Thyroid gland (tissue), 4 donors: Measurements from ENCODE around the gene HMCN2.

Source experiments
- POLR2A ChIP-seq, 2 donors: fragments of 450-650 bp; IDR thresholded peaks; one replicate each; pipeline ENCODE4 v1.6.1; 2017; ENCODE audit warnings: antibody characterized with exemption in 2 of 2, mild to moderate bottlenecking in 2 of 2, moderate library complexity in 1 of 2
- TF ChIP-seq, protein P1 (sequence below), 6 experiments: fragments of 200-600 bp in 3 of 6; fragments of 450-650 bp in 3 of 6; sonication (generic) in 3 of 6; IDR thresholded peaks; one replicate each; pipeline ENCODE4 v1.5.1; 2016 to 2019; ENCODE audit warnings: antibody characterized with exemption in 6 of 6, mild to moderate bottlenecking in 2 of 6, inconsistent platforms in 1 of 6, moderate library complexity in 1 of 6

DNA sequence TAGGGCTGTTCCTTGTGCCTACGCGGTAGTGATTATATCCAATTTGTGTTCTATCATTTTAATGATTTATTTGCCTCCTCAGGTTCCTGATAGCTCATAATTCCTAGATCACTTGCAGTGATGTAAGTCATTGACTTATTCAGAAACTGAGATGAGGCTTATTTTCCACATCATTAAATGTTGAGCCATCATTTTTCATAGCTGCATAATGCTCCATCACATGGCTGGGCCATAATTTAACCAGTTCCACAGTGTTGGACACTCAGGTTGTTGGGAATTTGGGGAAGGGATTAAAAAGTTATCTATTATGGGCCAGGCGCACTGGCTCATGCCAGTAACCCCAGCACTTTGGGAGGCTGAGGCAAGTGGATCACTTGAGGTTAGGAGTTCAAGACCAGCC lies 35.8 kb upstream of the HMCN2 start:
- TF ChIP-seq, protein P1, sequence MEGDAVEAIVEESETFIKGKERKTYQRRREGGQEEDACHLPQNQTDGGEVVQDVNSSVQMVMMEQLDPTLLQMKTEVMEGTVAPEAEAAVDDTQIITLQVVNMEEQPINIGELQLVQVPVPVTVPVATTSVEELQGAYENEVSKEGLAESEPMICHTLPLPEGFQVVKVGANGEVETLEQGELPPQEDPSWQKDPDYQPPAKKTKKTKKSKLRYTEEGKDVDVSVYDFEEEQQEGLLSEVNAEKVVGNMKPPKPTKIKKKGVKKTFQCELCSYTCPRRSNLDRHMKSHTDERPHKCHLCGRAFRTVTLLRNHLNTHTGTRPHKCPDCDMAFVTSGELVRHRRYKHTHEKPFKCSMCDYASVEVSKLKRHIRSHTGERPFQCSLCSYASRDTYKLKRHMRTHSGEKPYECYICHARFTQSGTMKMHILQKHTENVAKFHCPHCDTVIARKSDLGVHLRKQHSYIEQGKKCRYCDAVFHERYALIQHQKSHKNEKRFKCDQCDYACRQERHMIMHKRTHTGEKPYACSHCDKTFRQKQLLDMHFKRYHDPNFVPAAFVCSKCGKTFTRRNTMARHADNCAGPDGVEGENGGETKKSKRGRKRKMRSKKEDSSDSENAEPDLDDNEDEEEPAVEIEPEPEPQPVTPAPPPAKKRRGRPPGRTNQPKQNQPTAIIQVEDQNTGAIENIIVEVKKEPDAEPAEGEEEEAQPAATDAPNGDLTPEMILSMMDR (IDR thresholded peaks at IDR 0.05): no peak
- no peak for TF ChIP-seq POLR2A (IDR thresholded peaks at IDR 0.05)
